ENCODE measurements around the gene AGMO.

The AGMO gene

GRCh38 chr7:15228831-15229230 is 333.0 kb downstream of the AGMO start:
- H3K4me3 ChIP-seq (ENCODE audit: insufficient read depth, low read length, poor library complexity, severe bottlenecking) = no peak overlapping the region
- H3K4me2 ChIP-seq (ENCODE audit: low read depth, low read length, poor library complexity, severe bottlenecking) = no peak overlapping the region
- H3F3A ChIP-seq (ENCODE audit: insufficient read depth) = no peaks in the 10 kb centered on the region
- H3K9me3 ChIP-seq (ENCODE audit: insufficient read depth, low read length) = peaks cover 6% of the 10 kb centered on the region; the same call in 1 of the 2 replicates
- H4K20me1 ChIP-seq (ENCODE audit: low read depth, low read length) = no peaks in the 10 kb centered on the region
- no peak overlapping the region for H2AFZ ChIP-seq (ENCODE audit: low read depth, low read length, severe bottlenecking)
- no peak overlapping the region for H3K9ac ChIP-seq (ENCODE audit: low read length)
- no peaks in the 10 kb centered on the region for H3K36me3 ChIP-seq (ENCODE audit: low read length)
- no peak for TF ChIP-seq EZH2phosphoT487 (conservative IDR thresholded peaks at IDR 0.05; ENCODE audit: low read length)
- TF ChIP-seq CTCF (IDR thresholded peaks at IDR 0.05; ENCODE audit: insufficient read depth, low read length, poor library complexity, severe bottlenecking) = no peak
- H3K9me2 ChIP-seq (replicated peaks; ENCODE audit: insufficient read depth, low read length) = no peaks in the 10 kb centered on the region
- H3K79me2 ChIP-seq (ENCODE audit: insufficient read depth, low read length) = no peaks in the 10 kb centered on the region
- H3K27ac ChIP-seq (ENCODE audit: low read depth, low read length) = no peak overlapping the region
- H3K27me3 ChIP-seq (ENCODE audit: low read length) = no peaks in the 10 kb centered on the region

- Histone ChIP-seq H3K9me2 (replicated peaks; ENCODE audit: insufficient read depth, low read length) (no peaks in the 10 kb centered on the region), H3K9me3 (ENCODE audit: insufficient read depth, low read length) (peaks cover 6% of the 10 kb centered on the region; the same call in 1 of the 2 replicates), H3K4me3 (ENCODE audit: insufficient read depth, low read length, poor library complexity, severe bottlenecking) (no peak overlapping the region), H3K27ac (ENCODE audit: low read depth, low read length) (no peak overlapping the region), H3K4me2 (ENCODE audit: low read depth, low read length, poor library complexity, severe bottlenecking) (no peak overlapping the region), H3K36me3 (ENCODE audit: low read length) (no peaks in the 10 kb centered on the region), H2AFZ (ENCODE audit: low read depth, low read length, severe bottlenecking) (no peak overlapping the region), H3K27me3 (ENCODE audit: low read length) (no peaks in the 10 kb centered on the region), H4K20me1 (ENCODE audit: low read depth, low read length) (no peaks in the 10 kb centered on the region), H3F3A (ENCODE audit: insufficient read depth) (no peaks in the 10 kb centered on the region), H3K9ac (ENCODE audit: low read length) (no peak overlapping the region), H3K79me2 (ENCODE audit: insufficient read depth, low read length) (no peaks in the 10 kb centered on the region)
- TF ChIP-seq EZH2phosphoT487 (conservative IDR thresholded peaks at IDR 0.05; ENCODE audit: low read length) (no peak), CTCF (IDR thresholded peaks at IDR 0.05; ENCODE audit: insufficient read depth, low read length, poor library complexity, severe bottlenecking) (no peak)
These were observed 335.8 kb downstream of the AGMO start for GRCh38 chr7:15225981-15226380.

- Histone ChIP-seq H3K36me3 (ENCODE audit: low read length) (no peaks in the 10 kb centered on the region), H3K79me2 (ENCODE audit: insufficient read depth, low read length) (no peaks in the 10 kb centered on the region), H2AFZ (ENCODE audit: low read depth, low read length, severe bottlenecking) (no peak overlapping the region), H3K27ac (ENCODE audit: low read depth, low read length) (no peak overlapping the region), H3K9ac (ENCODE audit: low read length) (no peak overlapping the region), H3K4me2 (ENCODE audit: low read depth, low read length, poor library complexity, severe bottlenecking) (no peak overlapping the region), H3K9me3 (ENCODE audit: insufficient read depth, low read length) (no peaks in the 10 kb centered on the region), H3F3A (ENCODE audit: insufficient read depth) (no peaks in the 10 kb centered on the region), H3K9me2 (replicated peaks; ENCODE audit: insufficient read depth, low read length) (no peaks in the 10 kb centered on the region), H3K4me3 (ENCODE audit: insufficient read depth, low read length, poor library complexity, severe bottlenecking) (no peak overlapping the region), H4K20me1 (ENCODE audit: low read depth, low read length) (no peaks in the 10 kb centered on the region), H3K27me3 (ENCODE audit: low read length) (no peaks in the 10 kb centered on the region)
- TF ChIP-seq CTCF (IDR thresholded peaks at IDR 0.05; ENCODE audit: insufficient read depth, low read length, poor library complexity, severe bottlenecking) (no peak), EZH2phosphoT487 (conservative IDR thresholded peaks at IDR 0.05; ENCODE audit: low read length) (no peak)
These were observed 342.1 kb downstream of the AGMO start for GRCh38 chr7:15219758-15220157.

Data from SU-DHL-6 (cell line).